HG02571 (cell line): ENCODE data around the gene ACAP3.

Source experiments
- ATAC-seq: cut with Tn5 transposase; IDR thresholded peaks from one replicate; pipeline ENCODE4 v1.9.1; 2021; ENCODE audit warnings: mild to moderate bottlenecking, moderate library complexity; ENCODE audit not compliant: unreplicated experiment

Gene ACAP3

GRCh38 chr1:1332031-1332755, 24.5 kb upstream of the ACAP3 start:
- ATAC-seq = no peak

- no peak for ATAC-seq
These were observed 23.6 kb upstream of the ACAP3 start, which contains the start of gene TAS1R3 for GRCh38 chr1:1331068-1331965. Gene TAS1R3 (plus strand): TSS chr1:1331280. CDS start chr1:1331346, 66 bp downstream.

GRCh38 chr1:1330366-1331067, 22.8 kb upstream of the ACAP3 start:
- ATAC-seq = no peak

- ATAC-seq = no peak
These were observed 21.8 kb upstream of the ACAP3 start for GRCh38 chr1:1329304-1330210.

- no peak for ATAC-seq
These were observed 20.5 kb upstream of the ACAP3 start for GRCh38 chr1:1328254-1328653.

- no peak for ATAC-seq
These were observed 19.6 kb upstream of the ACAP3 start for GRCh38 chr1:1327291-1327690.

- no peak for ATAC-seq
These were observed 18.4 kb upstream of the ACAP3 start for GRCh38 chr1:1326075-1326605.

- no peak for ATAC-seq
These were observed 17.8 kb upstream of the ACAP3 start for GRCh38 chr1:1325288-1326074.

- peak; percentile 61 for ATAC-seq
These were observed 17.0 kb upstream of the ACAP3 start, which contains the start of the genes CPTP and INTS11 for GRCh38 chr1:1324524-1325287. Gene CPTP (plus strand): TSS chr1:1324802. CDS start chr1:1326911, 2,109 bp downstream. Gene INTS11 (minus strand): TSS chr1:1324660. CDS start chr1:1324608, 52 bp downstream.

- peak; percentile 11 for ATAC-seq
These were observed 16.4 kb upstream of the ACAP3 start for GRCh38 chr1:1324084-1324523.

- ATAC-seq = no peak
These were observed 15.2 kb upstream of the ACAP3 start for GRCh38 chr1:1322952-1323351.

- ATAC-seq = no peak
These were observed 14.7 kb upstream of the ACAP3 start for GRCh38 chr1:1322418-1322817.

GRCh38 chr1:1321477-1321876, 13.7 kb upstream of the ACAP3 start:
- ATAC-seq = no peak

- no peak for ATAC-seq
These were observed 13.1 kb upstream of the ACAP3 start for GRCh38 chr1:1320666-1321448.

- ATAC-seq = no peak
These were observed 11.9 kb upstream of the ACAP3 start for GRCh38 chr1:1319646-1319941.

GRCh38 chr1:1318777-1319645, 11.3 kb upstream of the ACAP3 start:
- ATAC-seq = no peak
